HG03280 (cell line): Measurements from ENCODE around the gene NOL9.

Experiments
- ATAC-seq: cut with Tn5 transposase; IDR thresholded peaks from one replicate; pipeline ENCODE4 v1.9.1; 2021; ENCODE audit warnings: mild to moderate bottlenecking, moderate library complexity; ENCODE audit not compliant: unreplicated experiment

NOL9 gene

GRCh38 chr1:6526316-6526715, 28.0 kb downstream of the NOL9 start:
- no peak for ATAC-seq

- ATAC-seq, result no peak
Measured at GRCh38 chr1:6523566-6523965, 30.7 kb downstream of the NOL9 start.

GRCh38 chr1:6521536-6521935, 32.8 kb downstream of the NOL9 start:
- ATAC-seq, result no peak

- ATAC-seq, result no peak
Measured at GRCh38 chr1:6519935-6520671, 34.2 kb downstream of the NOL9 start.

GRCh38 chr1:6519491-6519934, 34.8 kb downstream of the NOL9 start:
- no peak for ATAC-seq

GRCh38 chr1:6517435-6517851, 36.9 kb downstream of the NOL9 start:
- ATAC-seq, result no peak

GRCh38 chr1:6515771-6516170, 38.5 kb downstream of the NOL9 start:
- ATAC-seq, result no peak

GRCh38 chr1:6513320-6513801, 41.0 kb downstream of the NOL9 start:
- no peak for ATAC-seq

- no peak for ATAC-seq
Measured at GRCh38 chr1:6512908-6513280, 41.4 kb downstream of the NOL9 start.

- no peak for ATAC-seq
Measured at GRCh38 chr1:6512245-6512907, 41.9 kb downstream of the NOL9 start.

- no peak for ATAC-seq
Measured at GRCh38 chr1:6511561-6512244, 42.6 kb downstream of the NOL9 start.

- no peak for ATAC-seq
Measured at GRCh38 chr1:6511056-6511455, 43.3 kb downstream of the NOL9 start.

- no peak for ATAC-seq
Measured at GRCh38 chr1:6510493-6510892, 43.8 kb downstream of the NOL9 start.

GRCh38 chr1:6509919-6510291, 44.4 kb downstream of the NOL9 start:
- no peak for ATAC-seq

- no peak for ATAC-seq
Measured at GRCh38 chr1:6509220-6509918, 44.9 kb downstream of the NOL9 start.

- ATAC-seq, result no peak
Measured at GRCh38 chr1:6508816-6509189, 45.5 kb downstream of the NOL9 start.

GRCh38 chr1:6508154-6508815, 46.0 kb downstream of the NOL9 start:
- ATAC-seq, result no peak

GRCh38 chr1:6507461-6507911, 46.8 kb downstream of the NOL9 start:
- ATAC-seq, result no peak

GRCh38 chr1:6507037-6507428, 47.3 kb downstream of the NOL9 start:
- no peak for ATAC-seq

- no peak for ATAC-seq
Measured at GRCh38 chr1:6506210-6507036, 47.9 kb downstream of the NOL9 start.
